GM18861 (cell line): ENCODE measurements around the gene E2F3.

Experiments used
- ATAC-seq: cut with Tn5 transposase; IDR thresholded peaks from one replicate; pipeline ENCODE4 v1.9.1; 2021; ENCODE audit not compliant: unreplicated experiment

Gene E2F3

GRCh38 chr6:20401205-20402091, at the start of gene E2F3:
Gene E2F3 (plus strand): TSS chr6:20401879. CDS start chr6:20402233, 354 bp downstream.
- peak; percentile 71 for ATAC-seq

- ATAC-seq = no peak
Observed at GRCh38 chr6:20352346-20352745, 49.3 kb upstream of the E2F3 start.

GRCh38 chr6:20353134-20353533, 48.5 kb upstream of the E2F3 start:
- no peak for ATAC-seq

GRCh38 chr6:20354366-20354765, 47.3 kb upstream of the E2F3 start:
- ATAC-seq = no peak

GRCh38 chr6:20360471-20361119, 41.1 kb upstream of the E2F3 start:
- no peak for ATAC-seq

GRCh38 chr6:20362623-20363022, 39.1 kb upstream of the E2F3 start:
- no peak for ATAC-seq

- no peak for ATAC-seq
Observed at GRCh38 chr6:20364327-20364726, 37.4 kb upstream of the E2F3 start.

- ATAC-seq = peak; percentile 77
Observed at GRCh38 chr6:20365456-20365855, 36.2 kb upstream of the E2F3 start.

- ATAC-seq = no peak
Observed at GRCh38 chr6:20366082-20366830, 35.4 kb upstream of the E2F3 start.

GRCh38 chr6:20367743-20368485, 33.8 kb upstream of the E2F3 start:
- no peak for ATAC-seq

- no peak for ATAC-seq
Observed at GRCh38 chr6:20370393-20370792, 31.3 kb upstream of the E2F3 start.

- no peak for ATAC-seq
Observed at GRCh38 chr6:20370801-20371200, 30.9 kb upstream of the E2F3 start.

GRCh38 chr6:20375436-20375835, 26.2 kb upstream of the E2F3 start:
- no peak for ATAC-seq

GRCh38 chr6:20377623-20378265, 23.9 kb upstream of the E2F3 start:
- ATAC-seq = no peak

- no peak for ATAC-seq
Observed at GRCh38 chr6:20379231-20379630, 22.4 kb upstream of the E2F3 start.

- no peak for ATAC-seq
Observed at GRCh38 chr6:20386218-20386617, 15.5 kb upstream of the E2F3 start.

- ATAC-seq = no peak
Observed at GRCh38 chr6:20389066-20389465, 12.6 kb upstream of the E2F3 start.

GRCh38 chr6:20393297-20393696, 8.4 kb upstream of the E2F3 start:
- ATAC-seq = no peak

GRCh38 chr6:20399518-20399917, 2.2 kb upstream of the E2F3 start:
- no peak for ATAC-seq

GRCh38 chr6:20400456-20401204, 1.0 kb upstream of the E2F3 start:
- no peak for ATAC-seq
